Measurements from ENCODE around the gene CFAP99. TPM values are rescaled to one million over a fixed set of nuclear protein-coding genes. Genes with fewer than 3 reads are reported as not detected.

Gene CFAP99
- total RNA-seq, 2 experiments from 2014 or later: not detected

DNA sequence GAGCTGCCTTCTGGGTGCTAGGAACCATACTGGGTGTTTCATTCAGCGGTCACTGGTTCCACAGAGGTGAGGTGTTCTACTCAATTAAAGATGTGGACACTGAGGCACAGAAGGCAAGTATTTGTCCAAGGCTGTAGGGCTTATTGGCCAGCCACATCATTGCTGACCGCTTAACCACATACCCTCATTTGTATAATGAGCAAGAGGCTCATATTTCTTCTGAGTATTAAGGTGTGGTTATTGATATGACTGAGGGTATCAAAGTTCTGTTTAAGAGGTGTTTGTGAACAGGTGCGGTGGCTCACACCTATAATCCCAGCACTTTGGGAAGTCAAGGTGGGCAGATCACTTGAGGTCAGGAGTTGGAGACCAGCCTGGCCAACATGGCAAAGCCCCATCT, 64.5 kb downstream of the CFAP99 start:
- no peak overlapping the region for H3K27ac Mint-ChIP-seq
- H3K4me3 Mint-ChIP-seq: no peak overlapping the region
- peaks cover 93% of the 10 kb centered on the region for H3K4me1 Mint-ChIP-seq (ENCODE audit: low read depth)
- CTCF ChIA-PET: no interaction called here
- no peaks in the 10 kb centered on the region for H3K9me3 Mint-ChIP-seq
- DNase-seq: no peak
- H3K27me3 Mint-ChIP-seq (ENCODE audit: low read depth): no peaks in the 10 kb centered on the region
- H3K36me3 Mint-ChIP-seq (ENCODE audit: low read depth): peaks cover 16% of the 10 kb centered on the region
- intact Hi-C loops (cut with micrococcal nuclease): no loop called here

DNA sequence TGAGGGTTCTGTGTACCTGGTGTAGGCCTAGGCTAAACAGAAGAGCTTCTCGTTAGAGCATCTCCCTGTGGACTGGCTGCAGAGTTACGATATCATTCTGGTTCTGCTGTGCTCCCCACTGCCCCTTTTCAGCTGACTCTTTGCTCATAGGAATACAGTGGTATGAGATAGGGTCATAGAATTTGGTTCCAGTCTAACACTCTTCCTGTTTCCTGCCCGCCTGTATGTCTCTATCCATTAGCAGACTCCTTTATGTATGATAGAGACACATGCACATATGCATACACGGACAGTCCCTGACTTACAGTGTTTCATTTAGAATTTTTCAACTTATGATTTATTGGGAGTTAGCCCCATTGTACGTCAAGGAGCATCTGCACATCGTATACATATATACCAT, 65.4 kb downstream of the CFAP99 start:
- Mint-ChIP-seq H3K9me3 (no peaks in the 10 kb centered on the region), H3K4me3 (no peak overlapping the region), H3K27ac (peak overlapping the region; percentile 32), H3K27me3 (ENCODE audit: low read depth) (no peaks in the 10 kb centered on the region), H3K36me3 (ENCODE audit: low read depth) (peaks cover 12% of the 10 kb centered on the region), H3K4me1 (ENCODE audit: low read depth) (peaks cover 88% of the 10 kb centered on the region)
- intact Hi-C loops (cut with micrococcal nuclease): no loop called here
- DNase-seq: no peak
- CTCF ChIA-PET: no interaction called here

- CTCF ChIA-PET: interaction anchor here (0.6 kb wide), 1 partner anchor 580 kb away, joined by 3 read pairs; no protein-coding TSS in a partner anchor
- H3K9me3 Mint-ChIP-seq: no peaks in the 10 kb centered on the region
Measured at GRCh38 chr4:2484993-2485392, 66.2 kb downstream of the CFAP99 start.

DNA sequence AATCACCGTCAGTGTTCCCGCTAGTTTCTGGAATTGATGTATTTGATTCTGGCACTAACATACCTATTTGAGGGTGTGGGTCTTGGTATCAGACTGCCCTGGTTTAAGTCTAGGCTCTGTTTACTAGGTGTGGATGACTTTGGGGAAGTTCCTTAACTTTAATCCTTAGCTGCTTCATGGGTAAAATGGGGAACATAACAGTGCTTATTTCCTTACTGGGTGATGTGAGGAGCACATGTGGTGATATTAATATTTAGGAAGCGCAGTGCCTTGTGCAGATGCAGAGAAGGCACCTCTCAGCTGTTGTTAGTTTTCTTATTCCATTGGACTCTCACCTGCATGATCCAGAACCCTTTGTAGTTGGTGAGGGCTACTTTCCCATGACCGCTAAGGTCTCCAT, 67.2 kb downstream of the CFAP99 start:
- Mint-ChIP-seq H3K27ac (peak overlapping the region; percentile 54), H3K27me3 (ENCODE audit: low read depth) (no peaks in the 10 kb centered on the region), H3K9me3 (no peaks in the 10 kb centered on the region), H3K4me3 (no peak overlapping the region), H3K4me1 (ENCODE audit: low read depth) (peaks cover 88% of the 10 kb centered on the region), H3K36me3 (ENCODE audit: low read depth) (peaks cover 21% of the 10 kb centered on the region)
- intact Hi-C loops (cut with micrococcal nuclease): loop anchor here (1.0 kb wide), 1 partner anchor 17 kb away; the partner anchor contains the start of gene RNF4
- DNase-seq: no peak
- CTCF ChIA-PET: interaction anchor here (0.6 kb wide), 1 partner anchor 406 kb away, joined by 5 read pairs; no protein-coding TSS in a partner anchor

More at GRCh38 chr4:2484993-2485392, 66.2 kb downstream of the CFAP99 start:
- H3K27me3 Mint-ChIP-seq (ENCODE audit: low read depth): no peaks in the 10 kb centered on the region
- H3K4me1 Mint-ChIP-seq (ENCODE audit: low read depth): peaks cover 87% of the 10 kb centered on the region
- peak overlapping the region; percentile 46 for H3K4me3 Mint-ChIP-seq
- peaks cover 13% of the 10 kb centered on the region for H3K36me3 Mint-ChIP-seq (ENCODE audit: low read depth)
- intact Hi-C loops (cut with micrococcal nuclease): loop anchor here (1.0 kb wide), 1 partner anchor 16 kb away; the partner anchor contains the start of gene RNF4
- DNase-seq: peak; percentile 85
- peak overlapping the region; percentile 68 for H3K27ac Mint-ChIP-seq

- H3K4me1 Mint-ChIP-seq (ENCODE audit: low read depth): peaks cover 80% of the 10 kb centered on the region
- H3K27me3 Mint-ChIP-seq (ENCODE audit: low read depth): no peaks in the 10 kb centered on the region
- intact Hi-C loops (cut with micrococcal nuclease): no loop called here
Measured at GRCh38 chr4:2486981-2487380, 68.2 kb downstream of the CFAP99 start.

GRCh38 chr4:2487632-2488031, 68.9 kb downstream of the CFAP99 start:
- CTCF ChIA-PET: no interaction called here
- Mint-ChIP-seq H3K36me3 (ENCODE audit: low read depth) (peaks cover 27% of the 10 kb centered on the region), H3K27me3 (ENCODE audit: low read depth) (no peaks in the 10 kb centered on the region), H3K9me3 (no peaks in the 10 kb centered on the region), H3K4me1 (ENCODE audit: low read depth) (peaks cover 76% of the 10 kb centered on the region), H3K27ac (peak overlapping the region; percentile 72), H3K4me3 (no peak overlapping the region)
- DNase-seq: no peak
- intact Hi-C loops (cut with micrococcal nuclease): no loop called here

More at GRCh38 chr4:2486981-2487380, 68.2 kb downstream of the CFAP99 start:
- Mint-ChIP-seq H3K36me3 (ENCODE audit: low read depth) (peaks cover 24% of the 10 kb centered on the region), H3K9me3 (no peaks in the 10 kb centered on the region), H3K4me3 (no peak overlapping the region), H3K27ac (peak overlapping the region; percentile 46)
- no peak for DNase-seq
- CTCF ChIA-PET: interaction anchor here (0.6 kb wide), 1 partner anchor 44 kb away, joined by 5 read pairs; no protein-coding TSS in a partner anchor

GRCh38 chr4:2489081-2489805, 70.5 kb downstream of the CFAP99 start:
- CTCF ChIA-PET: no interaction called here
- Mint-ChIP-seq H3K4me3 (no peak overlapping the region), H3K4me1 (ENCODE audit: low read depth) (peaks cover 67% of the 10 kb centered on the region)

DNA sequence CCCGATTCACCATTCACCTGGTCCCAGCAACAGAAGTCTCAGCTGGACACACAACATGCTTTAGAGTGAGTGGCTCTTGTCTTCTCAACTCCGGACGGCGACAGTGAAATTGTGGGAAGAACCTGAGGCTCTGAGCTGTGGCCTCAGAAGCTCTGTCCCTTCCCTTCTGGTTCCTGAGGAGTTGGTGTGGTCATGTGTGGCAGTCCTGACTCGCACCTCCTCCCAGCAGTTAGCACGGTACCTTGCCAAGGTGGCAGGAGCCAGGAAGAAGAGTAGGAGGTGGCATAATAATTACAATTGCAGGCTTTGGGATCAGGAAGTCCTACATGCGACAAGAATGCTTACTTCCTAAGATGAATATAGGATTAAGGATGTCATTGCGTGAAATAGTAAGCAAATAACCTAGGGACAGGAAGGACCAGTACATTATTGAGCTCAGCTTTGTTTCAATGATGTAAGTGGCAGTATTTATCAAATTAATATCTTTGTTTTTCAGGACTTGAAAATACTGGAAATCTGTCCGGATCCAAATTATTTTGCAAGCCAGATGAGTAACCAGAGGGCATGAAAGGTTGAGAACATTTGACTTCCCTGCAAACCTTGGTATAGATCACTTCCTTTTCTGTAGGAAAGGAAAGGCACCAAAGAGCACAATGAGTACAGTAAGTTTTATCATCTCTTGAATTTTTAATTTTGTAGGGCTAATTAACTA, 71.2 kb downstream of the CFAP99 start:
- H3K4me1 Mint-ChIP-seq (ENCODE audit: low read depth): peaks cover 61% of the 10 kb centered on the region
- DNase-seq: no peak
- CTCF ChIA-PET: no interaction called here
- peaks cover 32% of the 10 kb centered on the region for H3K36me3 Mint-ChIP-seq (ENCODE audit: low read depth)
- H3K27ac Mint-ChIP-seq: peak overlapping the region; percentile 84
- H3K4me3 Mint-ChIP-seq: no peak overlapping the region
- intact Hi-C loops (cut with micrococcal nuclease): no loop called here
- H3K9me3 Mint-ChIP-seq: no peaks in the 10 kb centered on the region
- no peaks in the 10 kb centered on the region for H3K27me3 Mint-ChIP-seq (ENCODE audit: low read depth)

More at GRCh38 chr4:2489081-2489805, 70.5 kb downstream of the CFAP99 start:
- H3K27ac Mint-ChIP-seq: peak overlapping the region; percentile 84
- intact Hi-C loops (cut with micrococcal nuclease): no loop called here
- no peaks in the 10 kb centered on the region for H3K9me3 Mint-ChIP-seq
- H3K36me3 Mint-ChIP-seq (ENCODE audit: low read depth): peaks cover 32% of the 10 kb centered on the region
- DNase-seq: no peak
- H3K27me3 Mint-ChIP-seq (ENCODE audit: low read depth): no peaks in the 10 kb centered on the region

- H3K9me3 Mint-ChIP-seq: no peaks in the 10 kb centered on the region
- CTCF ChIA-PET: no interaction called here
- peak overlapping the region; percentile 65 for H3K27ac Mint-ChIP-seq
Measured at GRCh38 chr4:2492970-2493369, 74.2 kb downstream of the CFAP99 start.

DNA sequence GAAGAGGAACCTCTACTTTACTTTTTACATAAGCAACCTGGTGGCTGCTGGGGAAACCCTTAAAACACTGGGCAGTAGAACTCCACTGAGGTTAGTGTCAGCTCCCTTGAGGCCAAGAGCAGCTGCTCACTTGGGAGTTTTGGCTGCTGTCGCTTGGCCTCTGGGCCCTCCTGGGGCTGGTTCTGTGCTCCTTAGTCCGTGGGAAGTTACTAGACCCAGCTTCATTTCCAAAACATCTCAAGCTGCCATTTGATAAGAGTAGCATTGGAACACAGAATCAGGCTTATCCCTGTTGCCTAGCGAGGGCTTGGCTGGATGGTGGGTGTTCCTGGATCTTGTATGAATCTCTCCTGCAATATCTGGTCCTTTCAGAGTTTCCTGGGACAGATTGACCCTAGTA, 76.2 kb downstream of the CFAP99 start:
- DNase-seq: no peak
- peaks cover 45% of the 10 kb centered on the region for H3K36me3 Mint-ChIP-seq (ENCODE audit: low read depth)

More at GRCh38 chr4:2492970-2493369, 74.2 kb downstream of the CFAP99 start:
- Mint-ChIP-seq H3K4me1 (ENCODE audit: low read depth) (peaks cover 34% of the 10 kb centered on the region), H3K36me3 (ENCODE audit: low read depth) (peaks cover 46% of the 10 kb centered on the region), H3K27me3 (ENCODE audit: low read depth) (no peaks in the 10 kb centered on the region), H3K4me3 (peak overlapping the region; percentile 6)
- intact Hi-C loops (cut with micrococcal nuclease): no loop called here
- DNase-seq: no peak

DNA sequence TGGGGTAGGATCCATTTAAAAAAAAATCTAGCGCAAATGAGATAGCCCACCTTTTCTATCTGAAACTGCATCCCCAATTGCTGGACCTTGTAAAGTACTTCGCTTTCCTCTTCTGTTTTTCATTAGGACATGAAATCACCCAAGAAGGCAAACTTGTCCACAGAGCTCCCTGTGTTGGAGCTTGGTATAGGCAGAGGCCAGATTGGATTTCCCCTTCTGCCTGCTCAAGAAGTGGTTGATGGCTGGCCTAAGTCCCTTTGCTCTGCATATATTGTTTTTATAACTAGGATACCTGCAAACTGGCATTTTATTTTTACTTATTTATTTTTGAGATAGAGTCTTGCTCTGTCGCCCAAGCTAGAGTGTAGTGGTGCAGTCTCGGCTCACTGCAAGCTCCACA, 78.6 kb downstream of the CFAP99 start:
- peaks cover 14% of the 10 kb centered on the region for H3K4me1 Mint-ChIP-seq (ENCODE audit: low read depth)
- no peak overlapping the region for H3K27ac Mint-ChIP-seq
- CTCF ChIA-PET: no interaction called here
- no peak for DNase-seq
- H3K27me3 Mint-ChIP-seq (ENCODE audit: low read depth): no peaks in the 10 kb centered on the region
- peaks cover 47% of the 10 kb centered on the region for H3K36me3 Mint-ChIP-seq (ENCODE audit: low read depth)
- no peak overlapping the region for H3K4me3 Mint-ChIP-seq
- intact Hi-C loops (cut with micrococcal nuclease): no loop called here
- no peaks in the 10 kb centered on the region for H3K9me3 Mint-ChIP-seq

More for the DNA sequence above, 76.2 kb downstream of the CFAP99 start:
- H3K4me3 Mint-ChIP-seq: no peak overlapping the region
- CTCF ChIA-PET: no interaction called here
- H3K27me3 Mint-ChIP-seq (ENCODE audit: low read depth): no peaks in the 10 kb centered on the region
- peaks cover 21% of the 10 kb centered on the region for H3K4me1 Mint-ChIP-seq (ENCODE audit: low read depth)
- intact Hi-C loops (cut with micrococcal nuclease): no loop called here
- no peak overlapping the region for H3K27ac Mint-ChIP-seq
- H3K9me3 Mint-ChIP-seq: no peaks in the 10 kb centered on the region

DNA sequence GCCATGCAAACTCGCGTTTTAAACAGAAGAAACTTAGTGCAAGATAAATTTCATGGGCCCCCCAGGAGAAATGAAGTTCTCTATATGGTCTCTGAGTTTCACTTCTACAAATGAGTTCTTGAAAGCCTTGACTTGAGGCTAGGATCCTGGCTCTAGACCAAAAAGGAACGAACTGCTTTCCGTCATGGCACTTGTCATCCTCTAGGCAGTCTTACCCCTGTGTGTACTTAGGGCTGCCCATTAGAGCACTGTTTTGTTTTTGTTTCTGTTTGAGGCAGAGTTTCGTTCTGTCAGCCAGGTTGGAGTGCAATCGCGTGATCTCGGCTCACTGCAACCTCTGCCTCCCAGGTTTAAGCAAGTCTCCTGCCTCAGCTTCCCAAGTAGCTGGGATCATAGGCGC, 79.2 kb downstream of the CFAP99 start:
- H3K27me3 Mint-ChIP-seq (ENCODE audit: low read depth): no peaks in the 10 kb centered on the region
- CTCF ChIA-PET: no interaction called here
- H3K4me1 Mint-ChIP-seq (ENCODE audit: low read depth): peaks cover 9% of the 10 kb centered on the region
- no peak for DNase-seq
- H3K36me3 Mint-ChIP-seq (ENCODE audit: low read depth): peaks cover 42% of the 10 kb centered on the region
- H3K27ac Mint-ChIP-seq: no peak overlapping the region
- H3K4me3 Mint-ChIP-seq: no peak overlapping the region
- no peaks in the 10 kb centered on the region for H3K9me3 Mint-ChIP-seq
- intact Hi-C loops (cut with micrococcal nuclease): no loop called here

Data from activated naive CD4-positive, alpha-beta T cell treated with anti-CD3 and anti-CD28 coated beads for 36 hours (primary cell).